Adrenal gland (tissue), 19 donors: ENCODE measurements around the gene KRT1. TPM values are rescaled to one million over a fixed set of nuclear protein-coding genes. Genes with fewer than 3 reads are reported as not detected.

Experiments used
- DNase-seq, 7 donors: peaks; one replicate each; pipeline ENCODE4 v3.0.0-alpha.2; 2019 to 2020
- H3K27ac ChIP-seq, 5 donors: fragments of 200-600 bp; sonication (generic) in 4 of 5; 1 replicate in 3 of 5; 2 replicates in 2 of 5; pipeline versions ENCODE4 v1.5.1 to v1.8.0; 2016 to 2020; ENCODE audit warnings: mild to moderate bottlenecking in 1 of 5
- H3K27me3 ChIP-seq: fragments of 200-600 bp; 2 replicates; pipeline ENCODE4 v1.8.0; 2021
- H3K36me3 ChIP-seq, 2 donors: fragments of 200-600 bp; replicated peaks in 1 of 2; 1 replicate in 1 of 2; 2 replicates in 1 of 2; pipeline versions ENCODE4 v1.5.1 to v1.8.0; 2018 to 2022
- H3K4me1 ChIP-seq, 2 donors: fragments of 200-600 bp; replicated peaks in 1 of 2; 1 replicate in 1 of 2; 2 replicates in 1 of 2; pipeline versions ENCODE4 v1.5.1 to v1.8.0; 2018 to 2021
- H3K4me3 ChIP-seq, 4 donors: fragments of 200-600 bp; sonication (generic) in 3 of 4; one replicate each; pipeline ENCODE4 v1.5.1; 2016 to 2018
- H3K9me3 ChIP-seq, 3 donors: fragments of 200-600 bp; sonication (generic) in 1 of 3; replicated peaks in 1 of 3; 1 replicate in 2 of 3; 2 replicates in 1 of 3; pipeline versions ENCODE4 v1.5.1 to v1.8.0; 2016 to 2021
- POLR2A ChIP-seq, 2 donors: fragments of 450-650 bp; IDR thresholded peaks; one replicate each; pipeline ENCODE4 v1.6.1; 2017; ENCODE audit warnings: antibody characterized with exemption in 2 of 2, mild to moderate bottlenecking in 2 of 2, moderate library complexity in 1 of 2
- WGBS, 4 donors: extraction: QIAGEN DNeasy Blood & Tissue Kit in 2 of 4; methylation state at CpG; one replicate each; pipeline versions ENCODE4 v1.1.5 to v1.1.7; 2013 to 2017; 5-methylcytosine and 5-hydroxymethylcytosine counted together
- intact Hi-C, 2 donors: fragments of 100-400 bp; cut with DNase I; formaldehyde crosslinking; loops; one replicate each; pipeline versions ENCODE4 v1.14.1 to v1.15.0; 2022 to 2023
- long read RNA-seq, 10 donors: library from polyadenylated mRNA in 3 of 10; unstranded in 2 of 10; stranded (forward) in 1 of 10; transcript quantifications; one replicate each; pipeline ENCODE4 v2.0.0 and lab custom pipeline, GENCODE V29; 2021 to 2026
- polyA plus RNA-seq, 3 donors: library from polyadenylated mRNA; stranded (reverse); fragments of 200-250 nt in 2 of 3; fragments of 350-450 nt in 1 of 3; fragmentation: Illumina TruSeq in 1 of 3; extraction: RNeasy Lipid Tissue Mini Kit (QIAGEN cat#74804) in 1 of 3; gene quantifications; one replicate each; pipeline ENCODE4 v1.2.3, GENCODE V29; 2013 to 2014
- total RNA-seq, 9 donors: library from RNA; depleted of rRNA in 4 of 9; stranded (reverse); fragments of >200 nt in 4 of 9; fragments of 120-200 nt in 1 of 9; fragmentation: NEBNext Ultra II Directional in 1 of 9; extraction: Animal tissue kit (Norgen Biotek cat#: 25700) in 1 of 9; gene quantifications; one replicate each; pipeline versions ENCODE4 v1.1.0 to v1.2.4, GENCODE V29; 2013 to 2023
- TF ChIP-seq, protein P1 (sequence below), 6 experiments: fragments of 450-650 bp in 4 of 6; fragments of 200-600 bp in 2 of 6; sonication (generic) in 1 of 6; IDR thresholded peaks; 1 replicate in 5 of 6; 2 replicates in 1 of 6; pipeline versions ENCODE4 v1.5.1 to v1.8.0; 2016 to 2021; ENCODE audit warnings: antibody characterized with exemption in 6 of 6, mild to moderate bottlenecking in 2 of 6, moderate library complexity in 1 of 6
- donor health status: healthy with polysubstance abuse.
- donor health status: Bipolar disorder and iron deficiency.
- donor health status: DM: yes; HTN: yes; CAD: no.
- donor health status: DM: no; HTN: no; CAD: no.
- donor health status: DM: no; HTN: no; CAD: no.
- donor health status: DM: yes; HTN: yes; CAD: no.

Gene KRT1
- total RNA-seq (under 1 TPM in 2 of 9 donors, not detected in 7; 0.08 to 0.67 TPM), polyA plus RNA-seq (not detected)
- long read RNA-seq, donor 1, result 0 reads
- long read RNA-seq, donor 2, result 0 reads
- long read RNA-seq, donor 3, result 0 reads
- long read RNA-seq, donor 4, result 0 reads
- long read RNA-seq, donor 5, result 0 reads
- long read RNA-seq, donor 6, result 0 reads
- long read RNA-seq, donor 7, result 0 reads
- long read RNA-seq, donor 8, result 0 reads
- long read RNA-seq, donor 9, result 0 reads
- long read RNA-seq, donor 10, result 0 reads

DNA sequence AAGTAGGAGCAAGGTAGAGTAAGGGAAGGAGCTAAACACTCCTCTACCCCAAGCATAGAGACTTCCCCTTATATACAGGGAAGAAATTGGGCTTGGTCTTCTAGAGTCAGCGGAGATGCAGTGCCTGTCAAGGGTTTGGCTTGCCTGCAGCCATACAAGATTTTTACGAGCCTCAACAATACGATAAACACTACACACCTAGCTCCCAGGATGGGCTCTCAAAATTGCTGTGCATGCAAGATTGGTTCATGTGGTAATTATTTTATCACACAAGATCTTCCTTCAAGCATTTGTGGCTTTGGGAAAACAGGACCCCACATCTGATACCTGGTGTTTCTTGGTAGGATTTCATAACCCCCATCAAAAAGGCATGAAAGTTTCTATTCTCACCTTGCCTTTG is at the start of gene KRT1:
Gene KRT1, minus strand, starts transcription at position 45 of the 400 bp plus-strand sequence. CDS start 59 bp downstream, outside the sequence.
- Histone ChIP-seq H3K27ac (no peak within 1 kb of the TSS), H3K4me3 (no peak within 1 kb of the TSS), H3K4me1 (no peaks in the 10 kb centered on the region), H3K36me3 (no peaks in the 10 kb centered on the region), H3K9me3 (no peaks in the 10 kb centered on the region), H3K27me3 (peaks cover 18% of the 10 kb centered on the region)
- WGBS, 4 donors, result 85 to 93% (median 87%) methylated on average over 3 of the region's 3 CpGs
- TF ChIP-seq POLR2A (IDR thresholded peaks at IDR 0.05), result no peak
- TF ChIP-seq, protein P1, sequence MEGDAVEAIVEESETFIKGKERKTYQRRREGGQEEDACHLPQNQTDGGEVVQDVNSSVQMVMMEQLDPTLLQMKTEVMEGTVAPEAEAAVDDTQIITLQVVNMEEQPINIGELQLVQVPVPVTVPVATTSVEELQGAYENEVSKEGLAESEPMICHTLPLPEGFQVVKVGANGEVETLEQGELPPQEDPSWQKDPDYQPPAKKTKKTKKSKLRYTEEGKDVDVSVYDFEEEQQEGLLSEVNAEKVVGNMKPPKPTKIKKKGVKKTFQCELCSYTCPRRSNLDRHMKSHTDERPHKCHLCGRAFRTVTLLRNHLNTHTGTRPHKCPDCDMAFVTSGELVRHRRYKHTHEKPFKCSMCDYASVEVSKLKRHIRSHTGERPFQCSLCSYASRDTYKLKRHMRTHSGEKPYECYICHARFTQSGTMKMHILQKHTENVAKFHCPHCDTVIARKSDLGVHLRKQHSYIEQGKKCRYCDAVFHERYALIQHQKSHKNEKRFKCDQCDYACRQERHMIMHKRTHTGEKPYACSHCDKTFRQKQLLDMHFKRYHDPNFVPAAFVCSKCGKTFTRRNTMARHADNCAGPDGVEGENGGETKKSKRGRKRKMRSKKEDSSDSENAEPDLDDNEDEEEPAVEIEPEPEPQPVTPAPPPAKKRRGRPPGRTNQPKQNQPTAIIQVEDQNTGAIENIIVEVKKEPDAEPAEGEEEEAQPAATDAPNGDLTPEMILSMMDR (IDR thresholded peaks at IDR 0.05), result no peak
- DNase-seq, result no peak
- intact Hi-C loops, result no loop called here

GRCh38 chr12:52729147-52729546 is 48.9 kb upstream of the KRT1 start:
- H3K4me3 ChIP-seq, result no peak overlapping the region
- TF ChIP-seq, protein P1 (IDR thresholded peaks at IDR 0.05), result no peak
- no peak for TF ChIP-seq POLR2A (IDR thresholded peaks at IDR 0.05)
- no peak overlapping the region for H3K27ac ChIP-seq
- WGBS, 4 donors, result 79 to 82% (median 79%) methylated on average over 9 to 10 of the region's 10 CpGs
- H3K36me3 ChIP-seq, result no peaks in the 10 kb centered on the region
- no peaks in the 10 kb centered on the region for H3K4me1 ChIP-seq
- DNase-seq, result no peak
- intact Hi-C loops, result no loop called here
- peaks cover 6% of the 10 kb centered on the region for H3K27me3 ChIP-seq
- no peaks in the 10 kb centered on the region for H3K9me3 ChIP-seq

GRCh38 chr12:52728374-52728773 is 48.2 kb upstream of the KRT1 start:
- intact Hi-C loops, result no loop called here
- no peak for DNase-seq
- Histone ChIP-seq H3K36me3 (no peaks in the 10 kb centered on the region), H3K27me3 (peaks cover 6% of the 10 kb centered on the region), H3K4me3 (no peak overlapping the region), H3K9me3 (no peaks in the 10 kb centered on the region), H3K4me1 (no peaks in the 10 kb centered on the region), H3K27ac (no peak overlapping the region)
- WGBS, 4 donors, result 81 to 93% (median 89%) methylated on average over 2 of the region's 2 CpGs
- TF ChIP-seq, protein P1 (IDR thresholded peaks at IDR 0.05), result no peak
- no peak for TF ChIP-seq POLR2A (IDR thresholded peaks at IDR 0.05)

DNA sequence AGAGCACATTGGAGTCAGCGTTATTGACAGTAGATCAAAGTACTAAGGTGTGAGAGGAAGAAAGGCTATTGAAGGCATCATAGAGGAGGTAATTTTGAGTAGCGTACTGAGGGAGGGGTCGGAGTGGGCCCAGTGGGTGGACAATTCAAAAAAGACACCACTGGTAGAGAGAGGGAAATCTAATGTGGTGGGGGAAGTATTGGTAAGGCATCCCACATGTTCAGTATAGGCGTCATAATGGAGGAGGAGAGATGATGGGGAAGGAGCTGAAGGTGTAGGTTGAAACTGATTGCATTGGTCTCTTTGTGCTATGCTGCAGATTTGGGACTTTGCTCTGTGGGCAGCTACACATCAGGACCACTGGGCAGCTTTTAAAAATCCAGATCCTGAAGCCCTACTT is 46.8 kb upstream of the KRT1 start:
- intact Hi-C loops, result no loop called here
- Histone ChIP-seq H3K36me3 (no peaks in the 10 kb centered on the region), H3K27me3 (peaks cover 8% of the 10 kb centered on the region), H3K4me1 (no peaks in the 10 kb centered on the region), H3K27ac (no peak overlapping the region), H3K4me3 (no peak overlapping the region), H3K9me3 (no peaks in the 10 kb centered on the region)
- no peak for DNase-seq
- no peak for TF ChIP-seq POLR2A (IDR thresholded peaks at IDR 0.05)
- WGBS, 4 donors, result 68 to 79% (median 74%) methylated on average over 4 of the region's 4 CpGs

GRCh38 chr12:52726451-52726850 is 46.2 kb upstream of the KRT1 start:
- H3K4me1 ChIP-seq, result no peaks in the 10 kb centered on the region
- no peak overlapping the region for H3K27ac ChIP-seq
- WGBS, 4 donors, result 49 to 63% (median 58%) methylated on average over 2 of the region's 2 CpGs
- TF ChIP-seq, protein P1 (IDR thresholded peaks at IDR 0.05), result no peak
- no peak for TF ChIP-seq POLR2A (IDR thresholded peaks at IDR 0.05)
- DNase-seq, result no peak
- H3K27me3 ChIP-seq, result peaks cover 8% of the 10 kb centered on the region
- no peaks in the 10 kb centered on the region for H3K36me3 ChIP-seq
- intact Hi-C loops, result no loop called here
- H3K4me3 ChIP-seq, result no peak overlapping the region
- no peaks in the 10 kb centered on the region for H3K9me3 ChIP-seq
